Cardiac muscle cell (in vitro differentiated cells and primary cell): ENCODE measurements around the gene S100A16. TPM values are rescaled to one million over a fixed set of nuclear protein-coding genes. Genes with fewer than 3 reads are reported as not detected.
A peak's percentile ranks its signal among the peaks of the same experiment; 100 is the strongest.

Source experiments
- DNase-seq, 2 donors: peaks; one replicate each; pipeline versions ENCODE4 v3.0.0 to v3.0.0-alpha.2; 2010 to 2017; ENCODE audit warnings: low read depth in 1 of 2, low spot score in 1 of 2
- H3K27ac ChIP-seq: fragments of 200-600 bp; sonication (generic); 2 replicates; pipeline ENCODE4 v1.5.1; 2016
- H3K27me3 ChIP-seq: fragments of 200-600 bp; sonication (generic); 2 replicates; pipeline ENCODE4 v1.6.0; 2016; ENCODE audit warnings: control low read depth
- H3K36me3 ChIP-seq: fragments of 200-600 bp; sonication (generic); 2 replicates; pipeline ENCODE4 v1.5.1; 2016; ENCODE audit warnings: control low read depth
- H3K4me1 ChIP-seq: fragments of 200-600 bp; sonication (generic); 2 replicates; pipeline ENCODE4 v1.8.1; 2017; ENCODE audit warnings: low read depth, mild to moderate bottlenecking, mixed run types
- H3K4me3 ChIP-seq: fragments of 200-600 bp; sonication (generic); 2 replicates; pipeline ENCODE4 v1.5.1; 2016; ENCODE audit warnings: mild to moderate bottlenecking
- H3K9me3 ChIP-seq: fragments of 200-600 bp; sonication (generic); 2 replicates; pipeline ENCODE4 v1.5.1; 2017; ENCODE audit warnings: low read depth, mild to moderate bottlenecking, control low read depth
- polyA plus RNA-seq: library from polyadenylated mRNA; unstranded; fragments of >200 nt; fragmentation: Nextera tagmentation; extraction: Ambion mirVana; gene quantifications from 2 replicates; pipeline ENCODE4 v1.2.1, GENCODE V29; 2016
- total RNA-seq: library from RNA; depleted of rRNA; stranded (reverse); fragments of >200 nt; gene quantifications from 2 replicates; pipeline ENCODE4 v1.2.3, GENCODE V29; 2016
- TF ChIP-seq, protein P1 (sequence below): IDR thresholded peaks from 2 replicates; pipeline ENCODE4 v1.5.1; 2012; ENCODE audit warnings: low read depth, mild to moderate bottlenecking, low read length

Gene S100A16
- total and polyA plus RNA-seq, 2 experiments from 2014 or later, result 59.7 to 110 TPM

DNA sequence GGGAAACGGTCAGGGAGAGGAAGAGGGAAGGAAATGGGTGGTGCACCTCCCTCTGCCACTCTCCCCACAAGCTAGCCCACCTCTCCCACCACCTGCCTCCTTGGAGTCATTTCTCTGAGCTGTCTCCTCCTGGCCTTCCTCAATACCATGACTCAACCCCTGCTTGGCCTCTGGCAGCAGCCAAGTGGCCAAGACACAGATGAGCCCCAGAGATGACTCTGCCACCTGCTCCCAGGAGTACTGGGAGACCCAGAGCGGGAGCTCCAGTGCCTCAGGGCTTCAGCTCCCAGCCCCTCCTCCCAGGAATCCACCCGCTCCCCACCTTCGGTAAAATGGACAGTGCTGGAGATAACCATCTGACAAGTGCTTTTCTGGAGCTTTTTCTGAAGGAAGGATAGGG is 2.6 kb downstream of the S100A16 start:
- Histone ChIP-seq H3K27me3 (no peaks in the 10 kb centered on the region), H3K4me1 (peaks cover 33% of the 10 kb centered on the region), H3K4me3 (no peak overlapping the region), H3K36me3 (no peaks in the 10 kb centered on the region), H3K9me3 (no peaks in the 10 kb centered on the region), H3K27ac (peak overlapping the region; percentile 74)
- TF ChIP-seq, protein P1, sequence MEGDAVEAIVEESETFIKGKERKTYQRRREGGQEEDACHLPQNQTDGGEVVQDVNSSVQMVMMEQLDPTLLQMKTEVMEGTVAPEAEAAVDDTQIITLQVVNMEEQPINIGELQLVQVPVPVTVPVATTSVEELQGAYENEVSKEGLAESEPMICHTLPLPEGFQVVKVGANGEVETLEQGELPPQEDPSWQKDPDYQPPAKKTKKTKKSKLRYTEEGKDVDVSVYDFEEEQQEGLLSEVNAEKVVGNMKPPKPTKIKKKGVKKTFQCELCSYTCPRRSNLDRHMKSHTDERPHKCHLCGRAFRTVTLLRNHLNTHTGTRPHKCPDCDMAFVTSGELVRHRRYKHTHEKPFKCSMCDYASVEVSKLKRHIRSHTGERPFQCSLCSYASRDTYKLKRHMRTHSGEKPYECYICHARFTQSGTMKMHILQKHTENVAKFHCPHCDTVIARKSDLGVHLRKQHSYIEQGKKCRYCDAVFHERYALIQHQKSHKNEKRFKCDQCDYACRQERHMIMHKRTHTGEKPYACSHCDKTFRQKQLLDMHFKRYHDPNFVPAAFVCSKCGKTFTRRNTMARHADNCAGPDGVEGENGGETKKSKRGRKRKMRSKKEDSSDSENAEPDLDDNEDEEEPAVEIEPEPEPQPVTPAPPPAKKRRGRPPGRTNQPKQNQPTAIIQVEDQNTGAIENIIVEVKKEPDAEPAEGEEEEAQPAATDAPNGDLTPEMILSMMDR, result no peak
- no peak for DNase-seq

DNA sequence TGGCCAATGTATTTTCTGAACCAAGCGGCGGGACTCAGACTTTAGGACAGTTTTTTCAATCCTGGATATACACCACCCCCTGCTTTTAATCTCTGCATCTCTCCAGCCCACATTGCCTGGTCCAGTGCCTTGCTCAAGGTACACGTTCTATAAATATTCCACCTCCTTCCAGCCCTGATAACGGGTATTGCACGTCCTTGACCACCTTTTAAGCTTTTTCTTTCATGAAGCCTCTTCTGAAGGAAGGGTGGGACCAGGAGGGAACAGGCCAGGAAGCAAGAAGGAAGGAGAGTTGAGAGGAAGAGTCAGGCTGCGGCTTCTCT is 3.4 kb downstream of the S100A16 start:
- TF ChIP-seq, protein P1, result no peak
- Histone ChIP-seq H3K27me3 (no peaks in the 10 kb centered on the region), H3K4me3 (no peak overlapping the region), H3K27ac (peak overlapping the region; percentile 74), H3K9me3 (no peaks in the 10 kb centered on the region), H3K36me3 (no peaks in the 10 kb centered on the region), H3K4me1 (peaks cover 33% of the 10 kb centered on the region)
- DNase-seq, result no peak

GRCh38 chr1:153608742-153609584 is 4.0 kb downstream of the S100A16 start:
- Histone ChIP-seq H3K4me1 (peaks cover 33% of the 10 kb centered on the region), H3K27me3 (no peaks in the 10 kb centered on the region), H3K9me3 (no peaks in the 10 kb centered on the region), H3K27ac (peak overlapping the region; percentile 74), H3K36me3 (no peaks in the 10 kb centered on the region), H3K4me3 (no peak overlapping the region)
- TF ChIP-seq, protein P1, result no peak
- DNase-seq, result peak; percentile 65 to 91

- Histone ChIP-seq H3K27me3 (no peaks in the 10 kb centered on the region), H3K9me3 (no peaks in the 10 kb centered on the region), H3K36me3 (no peaks in the 10 kb centered on the region), H3K4me1 (peaks cover 32% of the 10 kb centered on the region), H3K4me3 (no peak overlapping the region), H3K27ac (peak overlapping the region; percentile 74)
- no peak for DNase-seq
- TF ChIP-seq, protein P1, result no peak
Measured at GRCh38 chr1:153608089-153608682, 4.8 kb downstream of the S100A16 start.

GRCh38 chr1:153607381-153607780 is 5.6 kb downstream of the S100A16 start:
- DNase-seq, result no peak
- TF ChIP-seq, protein P1, result no peak
- Histone ChIP-seq H3K27ac (no peak overlapping the region), H3K9me3 (no peaks in the 10 kb centered on the region), H3K4me1 (peaks cover 25% of the 10 kb centered on the region), H3K4me3 (no peak overlapping the region), H3K36me3 (no peaks in the 10 kb centered on the region), H3K27me3 (no peaks in the 10 kb centered on the region)
